ENCODE results near the gene ATL3.

ATL3 gene

GRCh38 chr11:63671322-63672155, at the start of gene ATL3:
Gene ATL3 (minus strand): TSS chr11:63671376. CDS start chr11:63671335, 41 bp downstream.
- H3K4me3 ChIP-seq (ENCODE audit: low read depth, low read length), result peak within 1 kb of the TSS; percentile 72
- in situ Hi-C loops (cut with HindIII; ENCODE audit: low sequenced_read_pairs), result no loop called here
- peak; percentile 16 for TF ChIP-seq CTCF (IDR thresholded peaks at IDR 0.05; ENCODE audit: low read depth, low read length)
- DNase-seq (ENCODE audit: low read depth, low spot score), result peak; percentile 97

- no peak for DNase-seq (ENCODE audit: low read depth, low spot score)
- H3K4me3 ChIP-seq (ENCODE audit: low read depth, low read length), result no peak overlapping the region
- in situ Hi-C loops (cut with HindIII; ENCODE audit: low sequenced_read_pairs), result no loop called here
- TF ChIP-seq CTCF (IDR thresholded peaks at IDR 0.05; ENCODE audit: low read depth, low read length), result no peak
These were observed 49.4 kb upstream of the ATL3 start for GRCh38 chr11:63720611-63721010.

GRCh38 chr11:63719987-63720386, 48.8 kb upstream of the ATL3 start:
- TF ChIP-seq CTCF (IDR thresholded peaks at IDR 0.05; ENCODE audit: low read depth, low read length), result no peak
- in situ Hi-C loops (cut with HindIII; ENCODE audit: low sequenced_read_pairs), result no loop called here

GRCh38 chr11:63719001-63719400, 47.8 kb upstream of the ATL3 start:
- no peak for DNase-seq (ENCODE audit: low read depth, low spot score)
- no peak overlapping the region for H3K4me3 ChIP-seq (ENCODE audit: low read depth, low read length)
- no peak for TF ChIP-seq CTCF (IDR thresholded peaks at IDR 0.05; ENCODE audit: low read depth, low read length)
- in situ Hi-C loops (cut with HindIII; ENCODE audit: low sequenced_read_pairs), result no loop called here

More at GRCh38 chr11:63719987-63720386, 48.8 kb upstream of the ATL3 start:
- DNase-seq (ENCODE audit: low read depth, low spot score), result peak; percentile 73
- no peak overlapping the region for H3K4me3 ChIP-seq (ENCODE audit: low read depth, low read length)

GRCh38 chr11:63716046-63716445, 44.9 kb upstream of the ATL3 start:
- in situ Hi-C loops (cut with HindIII; ENCODE audit: low sequenced_read_pairs), result no loop called here
- no peak for DNase-seq (ENCODE audit: low read depth, low spot score)
- TF ChIP-seq CTCF (IDR thresholded peaks at IDR 0.05; ENCODE audit: low read depth, low read length), result no peak
- no peak overlapping the region for H3K4me3 ChIP-seq (ENCODE audit: low read depth, low read length)

- DNase-seq (ENCODE audit: low read depth, low spot score), result no peak
- TF ChIP-seq CTCF (IDR thresholded peaks at IDR 0.05; ENCODE audit: low read depth, low read length), result no peak
- no peak overlapping the region for H3K4me3 ChIP-seq (ENCODE audit: low read depth, low read length)
- in situ Hi-C loops (cut with HindIII; ENCODE audit: low sequenced_read_pairs), result no loop called here
These were observed 42.6 kb upstream of the ATL3 start for GRCh38 chr11:63713766-63714165.

Data from astrocyte of the spinal cord (primary cell).